Posterior cingulate gyrus (tissue), 11 donors: ENCODE measurements around the gene FBLN1.
"Not testable (repeated sequence)": the region's sequence is repeated elsewhere in the genome, so short reads cannot be mapped to it uniquely, and the experiment has no call there.

ENCODE experiments used
- DNase-seq, 10 donors: peaks; one replicate each; pipeline versions ENCODE4 v3.0.0 to v3.0.0-alpha.2; 2020 to 2021; ENCODE audit warnings: mixed read lengths in 3 of 10
- intact Hi-C: fragments of 100-400 bp; cut with DNase I; formaldehyde crosslinking; loops from one replicate; pipeline ENCODE4 v1.15.1; 2023

Gene FBLN1

GRCh38 chr22:45560092-45560491, 57.4 kb downstream of the FBLN1 start:
- intact Hi-C loops: not testable (repeated sequence)
- peak in 1 of 10 donors; percentile 34 for DNase-seq

- DNase-seq: peak in 2 of 10 donors; percentile 7
- intact Hi-C loops: not testable (repeated sequence)
Measured at GRCh38 chr22:45560761-45561160, 58.1 kb downstream of the FBLN1 start.

GRCh38 chr22:45562102-45562501, 59.4 kb downstream of the FBLN1 start:
- DNase-seq: peak in 2 of 10 donors; percentile 10 to 12
- intact Hi-C loops: no loop called here

- intact Hi-C loops: no loop called here
- DNase-seq: peak in 2 of 10 donors; percentile 67 to 75
Measured at GRCh38 chr22:45562537-45563361, 60.1 kb downstream of the FBLN1 start.

- DNase-seq: peak in 1 of 10 donors; percentile 55
- intact Hi-C loops: no loop called here
Measured at GRCh38 chr22:45563362-45564040, 60.8 kb downstream of the FBLN1 start.

- intact Hi-C loops: no loop called here
- DNase-seq: peak in 2 of 10 donors; percentile 8 to 38
Measured at GRCh38 chr22:45564349-45565030, 61.8 kb downstream of the FBLN1 start.

- intact Hi-C loops: no loop called here
Measured at GRCh38 chr22:45565171-45565570, 62.5 kb downstream of the FBLN1 start.

GRCh38 chr22:45565973-45566372, 63.3 kb downstream of the FBLN1 start:
- DNase-seq: peak in 2 of 10 donors; percentile 25 to 27
- intact Hi-C loops: no loop called here

More at GRCh38 chr22:45565171-45565570, 62.5 kb downstream of the FBLN1 start:
- peak in 2 of 10 donors; percentile 15 to 52 for DNase-seq

GRCh38 chr22:45568213-45568612, 65.5 kb downstream of the FBLN1 start:
- intact Hi-C loops: no loop called here
- no peak for DNase-seq

GRCh38 chr22:45571089-45571488, 68.4 kb downstream of the FBLN1 start:
- DNase-seq: no peak
- intact Hi-C loops: loop anchor here (10.0 kb wide), 1 partner anchor 74 kb away; no protein-coding TSS in a partner anchor

GRCh38 chr22:45572444-45572843, 69.8 kb downstream of the FBLN1 start:
- intact Hi-C loops: loop anchor here (10.0 kb wide), 1 partner anchor 72 kb away; no protein-coding TSS in a partner anchor
- peak in 2 of 10 donors; percentile 18 to 29 for DNase-seq

- intact Hi-C loops: loop anchor here (10.0 kb wide), 1 partner anchor 71 kb away; no protein-coding TSS in a partner anchor
- DNase-seq: peak in 3 of 10 donors; percentile 36 to 74 (median 48)
Measured at GRCh38 chr22:45574069-45574703, 71.5 kb downstream of the FBLN1 start.

GRCh38 chr22:45575173-45575572, 72.5 kb downstream of the FBLN1 start:
- intact Hi-C loops: loop anchor here (10.0 kb wide), 1 partner anchor 70 kb away; no protein-coding TSS in a partner anchor

GRCh38 chr22:45575607-45576272, 73.1 kb downstream of the FBLN1 start:
- intact Hi-C loops: loop anchor here (10.0 kb wide), 1 partner anchor 69 kb away; no protein-coding TSS in a partner anchor

More at GRCh38 chr22:45575173-45575572, 72.5 kb downstream of the FBLN1 start:
- DNase-seq: peak in 2 of 10 donors; percentile 39 to 74

GRCh38 chr22:45576273-45576625, 73.6 kb downstream of the FBLN1 start:
- intact Hi-C loops: loop anchor here (10.0 kb wide), 1 partner anchor 69 kb away; no protein-coding TSS in a partner anchor
- peak in 2 of 10 donors; percentile 22 to 63 for DNase-seq

More at GRCh38 chr22:45575607-45576272, 73.1 kb downstream of the FBLN1 start:
- DNase-seq: peak in 3 of 10 donors; percentile 53 to 76 (median 67)

- DNase-seq: peak in 3 of 10 donors; percentile 52 to 80 (median 59)
- intact Hi-C loops: loop anchor here (10.0 kb wide), 1 partner anchor 68 kb away; no protein-coding TSS in a partner anchor
Measured at GRCh38 chr22:45576730-45577464, 74.2 kb downstream of the FBLN1 start.

- intact Hi-C loops: loop anchor here (10.0 kb wide), 1 partner anchor 67 kb away; no protein-coding TSS in a partner anchor
- peak; percentile 70 to 97 (median 88) for DNase-seq
Measured at GRCh38 chr22:45577746-45578523, 75.3 kb downstream of the FBLN1 start.
